HCT116 (cell line): ENCODE data around the gene ANO2. TPM values are rescaled to one million over a fixed set of nuclear protein-coding genes. Genes with fewer than 3 reads are reported as not detected.

ENCODE experiments used
- ATAC-seq: fragments of 200-7000 bp; cut with Tn5 transposase; 2 replicates; pipeline ENCODE4 v1.9.1; 2020; ENCODE audit warnings: mild to moderate bottlenecking, moderate library complexity
- BruUV-seq: library from RNA; stranded (reverse); fragments of 400-500 nt; replicated peaks from 2 replicates; lab custom pipeline; 2021; lab: Mats Ljungman, UMichigan
- CTCF ChIA-PET: fragments of 300-600 bp; sonication (Branson Sonifier 250); formaldehyde crosslinking; loops from one replicate; lab custom pipeline; 2021; ENCODE audit warnings: antibody characterized with exemption; lab: Charles Lee
- POLR2A ChIA-PET: fragments of 300-600, 350-600 bp; sonication (Branson Sonifier 250); formaldehyde crosslinking; loops from one replicate; lab custom pipeline; 2021; ENCODE audit warnings: antibody characterized with exemption; lab: Charles Lee
- RAD21 ChIA-PET, 2 experiments: fragments of 300-600 bp; sonication (Branson Sonifier 250); formaldehyde crosslinking; loops; one replicate each; lab custom pipeline; 2023; ENCODE audit warnings: low total read pairs in 2 of 2; ENCODE audit not compliant: uncharacterized antibody in 2 of 2, unreplicated experiment in 2 of 2, low non-redundant PET in 1 of 2; lab: Charles Lee
- DNase-seq: peaks from one replicate; pipeline ENCODE4 v3.0.0-alpha.2; 2010; ENCODE audit warnings: low read depth, low spot score
- H2AFZ ChIP-seq: fragments of 200-600 bp; shearing (Covaris generic), sonication (generic); 2 replicates; pipeline ENCODE4 v1.6.1; 2017; ENCODE audit warnings: low read depth, mixed run types, mixed read lengths, antibody characterized with exemption, low read length; ENCODE audit not compliant: poor library complexity, severe bottlenecking
- H3K27ac ChIP-seq: 2 replicates; pipeline ENCODE4 v1.5.1; 2012; ENCODE audit warnings: low read depth, low read length
- H3K27me3 ChIP-seq: fragments of 200-600 bp; sonication (generic); 2 replicates; pipeline ENCODE4 v1.6.1; 2016; ENCODE audit warnings: mixed run types, low read length, mixed read lengths; ENCODE audit not compliant: insufficient read depth
- H3K36me3 ChIP-seq, 2 experiments: fragments of 200-500 bp in 1 of 2; fragments of 200-600 bp in 1 of 2; sonication (Bioruptor generic) in 1 of 2; sonication (generic) in 1 of 2; 2 replicates each; pipeline versions ENCODE4 v1.5.1 to v1.6.1; 2014 to 2016; ENCODE audit warnings: low read length in 2 of 2, inconsistent platforms in 1 of 2, mixed read lengths in 1 of 2, mixed run types in 1 of 2; ENCODE audit not compliant: insufficient read depth in 2 of 2, control insufficient read depth in 1 of 2
- H3K4me1 ChIP-seq, 2 experiments: fragments of 200-600 bp in 1 of 2; sonication (generic) in 1 of 2; 2 replicates each; pipeline versions ENCODE4 v1.5.1 to v1.6.1; 2012 to 2017; ENCODE audit warnings: low read length in 2 of 2, inconsistent platforms in 1 of 2, mild to moderate bottlenecking in 1 of 2, mixed read lengths in 1 of 2, mixed run types in 1 of 2, moderate library complexity in 1 of 2; ENCODE audit not compliant: insufficient read depth in 2 of 2, control insufficient read depth in 1 of 2
- H3K4me2 ChIP-seq: fragments of 200-600 bp; sonication (generic); 2 replicates; pipeline ENCODE4 v1.6.1; 2017; ENCODE audit warnings: mixed run types, low read length, mixed read lengths
- H3K4me3 ChIP-seq, 2 experiments: fragments of 200-600 bp in 1 of 2; sonication (generic) in 1 of 2; replicated peaks in 1 of 2; 2 replicates each; pipeline ENCODE4 v1.5.1; 2011 to 2016; ENCODE audit warnings: low read length in 2 of 2, control low read depth in 1 of 2, low read depth in 1 of 2, mild to moderate bottlenecking in 1 of 2, mixed read lengths in 1 of 2, mixed run types in 1 of 2
- H3K79me2 ChIP-seq: fragments of 200-600 bp; sonication (generic); 2 replicates; pipeline ENCODE4 v1.6.1; 2017; ENCODE audit warnings: mild to moderate bottlenecking, mixed run types, low read length, moderate library complexity, mixed read lengths; ENCODE audit not compliant: insufficient read depth
- H3K9ac ChIP-seq: fragments of 200-600 bp; sonication (generic); 2 replicates; pipeline ENCODE4 v1.6.1; 2016; ENCODE audit warnings: low read length, mixed read lengths
- H3K9me2 ChIP-seq: fragments of 200-600 bp; sonication (generic), shearing (Covaris generic); 2 replicates; pipeline ENCODE4 v1.6.1; 2017; ENCODE audit warnings: mixed run types, mild to moderate bottlenecking, moderate library complexity; ENCODE audit not compliant: insufficient read depth
- H3K9me3 ChIP-seq, 2 experiments: fragments of 200-500 bp in 1 of 2; fragments of 200-600 bp in 1 of 2; sonication (Bioruptor generic) in 1 of 2; sonication (generic) in 1 of 2; 2 replicates each; pipeline ENCODE4 v1.6.1; 2014 to 2017; ENCODE audit warnings: low read length in 2 of 2, mixed read lengths in 2 of 2, inconsistent platforms in 1 of 2, low read depth in 1 of 2, mild to moderate bottlenecking in 1 of 2, mixed run types in 1 of 2, moderate library complexity in 1 of 2; ENCODE audit not compliant: control insufficient read depth in 1 of 2, insufficient read depth in 1 of 2
- H4K20me1 ChIP-seq: fragments of 200-600 bp; sonication (generic), shearing (Covaris generic); 2 replicates; pipeline ENCODE4 v1.6.1; 2017; ENCODE audit warnings: mixed run types, mild to moderate bottlenecking, moderate library complexity; ENCODE audit not compliant: insufficient read depth
- CBX3 ChIP-seq: IDR thresholded peaks from 2 replicates; pipeline ENCODE4 v1.6.1; 2012; ENCODE audit warnings: low read depth
- CEBPB ChIP-seq: IDR thresholded peaks from 2 replicates; pipeline ENCODE4 v1.6.1; 2012; ENCODE audit warnings: low read depth
- CTCF ChIP-seq, 3 experiments: fragments of 200-600 bp in 1 of 3; sonication (generic) in 1 of 3; IDR thresholded peaks in 2 of 3; conservative IDR thresholded peaks in 1 of 3; 2 replicates each; pipeline ENCODE4 v1.5.1; 2012 to 2017; ENCODE audit warnings: low read depth in 2 of 3, low read length in 2 of 3, antibody characterized with exemption in 1 of 3, borderline replicate concordance in 1 of 3, control low read depth in 1 of 3, mild to moderate bottlenecking in 1 of 3, mixed read lengths in 1 of 3, mixed run types in 1 of 3, moderate library complexity in 1 of 3; ENCODE audit not compliant: insufficient read depth in 1 of 3
- EGR1 ChIP-seq: IDR thresholded peaks from 2 replicates; pipeline ENCODE4 v1.6.1; 2012; ENCODE audit warnings: low read depth
- ELF1 ChIP-seq: IDR thresholded peaks from 2 replicates; pipeline ENCODE4 v1.6.1; 2012; ENCODE audit warnings: low read depth, borderline replicate concordance
- EZH2phosphoT487 ChIP-seq: fragments of 200-600 bp; IDR thresholded peaks from 2 replicates; pipeline ENCODE4 v1.6.1; 2018; ENCODE audit warnings: antibody characterized with exemption, borderline replicate concordance
- JUND ChIP-seq: IDR thresholded peaks from 2 replicates; pipeline ENCODE4 v1.6.1; 2012
- MAX ChIP-seq: IDR thresholded peaks from 2 replicates; pipeline ENCODE4 v1.6.1; 2012
- POLR2AphosphoS5 ChIP-seq: IDR thresholded peaks from 2 replicates; pipeline ENCODE4 v1.6.1; 2011; ENCODE audit warnings: mild to moderate bottlenecking, low read depth, low read length, moderate library complexity
- RAD21 ChIP-seq: IDR thresholded peaks from 2 replicates; pipeline ENCODE4 v1.6.1; 2012; ENCODE audit warnings: low read depth, mild to moderate bottlenecking
- REST ChIP-seq: IDR thresholded peaks from 2 replicates; pipeline ENCODE4 v1.6.1; 2012; ENCODE audit warnings: low read depth
- SIN3A ChIP-seq: IDR thresholded peaks from 2 replicates; pipeline ENCODE4 v1.6.1; 2012; ENCODE audit warnings: low read depth
- SP1 ChIP-seq: IDR thresholded peaks from 2 replicates; pipeline ENCODE4 v1.6.1; 2012; ENCODE audit warnings: low read depth
- SRF ChIP-seq: IDR thresholded peaks from 2 replicates; pipeline ENCODE4 v1.6.1; 2012; ENCODE audit warnings: low read depth
- TCF7L2 ChIP-seq: IDR thresholded peaks from 2 replicates; pipeline ENCODE4 v1.7.0; 2011; ENCODE audit warnings: borderline replicate concordance, inconsistent platforms; ENCODE audit not compliant: insufficient read depth, insufficient read length; ENCODE audit errors: extremely low read depth
- YY1 ChIP-seq: IDR thresholded peaks from 2 replicates; pipeline ENCODE4 v1.6.1; 2011; ENCODE audit warnings: low read length, low read depth, moderate library complexity, mild to moderate bottlenecking; ENCODE audit not compliant: insufficient replicate concordance; ENCODE audit errors: extremely low read depth
- ZBTB33 ChIP-seq: IDR thresholded peaks from 2 replicates; pipeline ENCODE4 v1.6.1; 2011; ENCODE audit warnings: mild to moderate bottlenecking, low read length, moderate library complexity; ENCODE audit not compliant: insufficient replicate concordance; ENCODE audit errors: extremely low read depth
- ZFX ChIP-seq: fragments of 450-650 bp; IDR thresholded peaks from 2 replicates; pipeline ENCODE4 v1.6.1; 2017
- ZNF274 ChIP-seq: fragments of 200-500 bp; sonication (Bioruptor generic); IDR thresholded peaks from 2 replicates; pipeline ENCODE4 v1.6.1; 2014; ENCODE audit warnings: mild to moderate bottlenecking, low read depth, low read length, inconsistent platforms
- intact Hi-C: fragments of 100-400 bp; cut with micrococcal nuclease; formaldehyde crosslinking; loops from 2 replicates; pipeline ENCODE4 v1.10.0; 2022
- total RNA-seq: library from RNA; stranded (reverse); gene quantifications from one replicate; pipeline ENCODE4 v1.2.1, GENCODE V29; 2021; ENCODE audit not compliant: unreplicated experiment

ANO2 gene
- total RNA-seq, 1 experiment from 2014 or later: not detected

- H3K9me2 ChIP-seq: no peaks in the 10 kb centered on the region
- no TSS peak for BruUV-seq
- TF ChIP-seq YY1 (no peak), TCF7L2 (no peak), REST (no peak), CTCF (IDR thresholded peaks at IDR 0.05 in 2 of 3, conservative IDR thresholded peaks at IDR 0.05 in 1 of 3; ENCODE audit: borderline replicate concordance in 1 of 3, insufficient read depth in 1 of 3, low read depth in 2 of 3, low read length in 2 of 3) (no peak), SP1 (no peak), JUND (no peak), EZH2phosphoT487 (no peak), POLR2AphosphoS5 (no peak), CEBPB (no peak), CBX3 (no peak), ELF1 (no peak), EGR1 (no peak), SIN3A (no peak), RAD21 (no peak), MAX (no peak), ZFX (no peak), ZNF274 (no peak), SRF (no peak), ZBTB33 (no peak)
- ChIA-PET CTCF (no interaction called here), POLR2A (no interaction called here), RAD21 (no interaction called here)
- H3K4me3 ChIP-seq: no peak overlapping the region
- H3K27ac ChIP-seq: no peak overlapping the region
- no peaks in the 10 kb centered on the region for H4K20me1 ChIP-seq
- intact Hi-C loops: no loop called here
- no peak overlapping the region for H2AFZ ChIP-seq
- no peaks in the 10 kb centered on the region for H3K36me3 ChIP-seq
- peaks cover 52% of the 10 kb centered on the region for H3K27me3 ChIP-seq
- H3K9ac ChIP-seq: no peak overlapping the region
- H3K9me3 ChIP-seq: no peaks in the 10 kb centered on the region
- H3K79me2 ChIP-seq: no peaks in the 10 kb centered on the region
- no peak for DNase-seq
- H3K4me2 ChIP-seq: no peak overlapping the region
- no peaks in the 10 kb centered on the region for H3K4me1 ChIP-seq
- ATAC-seq: no peak
These were observed 63.4 kb downstream of the ANO2 start for GRCh38 chr12:5881666-5882065.
